Activated CD4-positive, alpha-beta T cell treated with anti-CD3 and anti-CD28 coated beads, Interleukin-10, Interleukin-2, amounts not matched to agents 100 ng/mL and 50 ng/mL, durations not matched to agents 16 hours and 8 hours (primary cell): Measurements from ENCODE around the gene IFNA16.
"Not testable (repeated sequence)": the region's sequence is repeated elsewhere in the genome, so short reads cannot be mapped to it uniquely, and the experiment has no call there.

Experiments
- DNase-seq: peaks from one replicate; pipeline ENCODE4 v3.0.0-alpha.2; 2020

Gene IFNA16

GRCh38 chr9:21194867-21195776 lies 22.0 kb downstream of the IFNA16 start:
- peak; percentile 73 for DNase-seq

GRCh38 chr9:21187487-21187886 lies 29.6 kb downstream of the IFNA16 start, which contains the start of gene IFNA4:
Gene IFNA4, minus strand, starts transcription at chr9:21187587. Its CDS starts 56 bp downstream, at chr9:21187531.
- DNase-seq, result not testable (repeated sequence)

DNA sequence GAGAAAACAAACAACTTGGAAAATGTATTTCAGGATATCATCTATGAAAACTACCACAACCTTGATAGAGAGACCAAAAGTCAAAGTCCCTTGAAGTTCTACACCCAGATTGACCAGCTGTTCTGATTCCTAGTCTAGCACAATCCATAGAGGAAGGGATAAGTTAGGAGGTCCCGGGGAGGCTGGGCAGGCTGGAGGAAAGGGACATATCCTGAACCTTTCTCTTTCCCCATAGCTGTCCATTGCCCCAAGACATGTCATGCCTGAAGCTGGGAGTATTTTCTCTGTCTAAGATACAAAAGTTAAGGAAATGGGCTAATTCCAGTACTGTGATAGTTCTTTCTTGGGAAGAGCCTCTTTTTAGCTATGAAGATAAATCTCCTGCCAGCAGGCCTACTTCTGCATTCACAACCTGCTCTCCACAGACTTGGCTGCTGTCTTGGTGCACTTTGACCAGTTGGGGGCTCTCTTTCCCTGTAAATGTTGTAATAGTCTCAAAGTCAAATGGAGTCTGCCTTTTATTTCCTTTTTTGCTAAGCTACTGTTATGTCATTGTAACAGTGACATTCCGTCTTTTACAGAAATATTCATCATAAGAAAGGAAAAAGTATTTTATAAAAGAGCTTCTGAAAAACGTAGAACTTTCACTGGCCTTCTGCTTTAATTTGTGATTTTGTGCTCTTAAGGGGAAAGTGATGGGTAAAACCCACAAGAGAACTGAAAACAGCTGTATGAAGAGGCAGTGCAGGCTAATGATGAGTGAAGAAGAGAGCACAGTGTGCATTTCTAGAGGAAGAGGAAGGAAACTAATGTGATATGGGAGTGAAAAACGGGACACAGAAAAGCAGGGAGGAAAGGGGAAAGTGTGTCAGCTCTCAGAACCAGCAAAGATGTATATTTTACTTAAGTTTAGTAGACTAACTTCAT lies 34.0 kb downstream of the IFNA16 start:
- DNase-seq, result peak; percentile 50

DNA sequence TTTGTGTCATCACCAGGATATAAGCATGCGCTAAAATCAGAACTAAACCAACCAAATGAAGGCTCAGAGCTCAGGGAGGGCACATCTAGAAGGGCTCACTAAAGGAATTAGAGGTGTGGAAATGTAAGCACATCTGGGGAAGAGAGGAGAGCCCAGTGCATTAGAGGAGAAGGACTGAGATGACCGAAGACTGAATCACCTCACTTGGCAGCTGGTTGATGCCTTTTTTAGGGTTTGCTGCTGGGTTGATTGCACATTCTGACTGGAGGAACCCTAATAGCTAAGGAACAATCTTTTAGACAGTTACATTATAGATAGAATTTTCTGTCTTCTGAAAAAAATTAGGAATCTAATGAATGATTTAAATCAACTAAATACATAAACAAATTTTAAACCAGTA lies 42.4 kb downstream of the IFNA16 start:
- DNase-seq, result no peak

DNA sequence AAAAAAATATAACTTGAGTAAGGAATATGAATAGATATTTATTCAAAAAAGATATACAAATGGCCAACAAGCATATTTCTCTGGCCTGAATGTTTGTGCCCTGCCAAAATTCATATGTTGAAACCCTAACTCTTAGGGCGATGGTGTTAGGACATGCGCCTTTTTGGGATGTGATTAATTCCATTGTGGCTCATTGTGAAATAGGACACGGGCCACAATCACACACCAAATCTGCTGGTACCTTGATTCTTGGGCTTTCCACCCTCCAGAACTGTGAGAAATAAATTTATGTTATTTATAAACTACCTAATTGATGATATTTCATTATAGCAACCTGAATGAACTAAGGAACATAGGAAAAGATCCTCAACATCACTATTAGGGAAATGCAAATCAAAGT lies 45.0 kb downstream of the IFNA16 start:
- no peak for DNase-seq

- DNase-seq, result no peak
Measured at GRCh38 chr9:21171351-21171750, 45.8 kb downstream of the IFNA16 start.

- not testable (repeated sequence) for DNase-seq
Measured at GRCh38 chr9:21166560-21166959, 50.6 kb downstream of the IFNA16 start, which contains the start of gene IFNA21. Gene IFNA21, minus strand, starts transcription at chr9:21166660. Its CDS starts 48 bp downstream, at chr9:21166612.
